ENCODE results near the gene RPS24. TPM values are rescaled to one million over a fixed set of nuclear protein-coding genes. Genes with fewer than 3 reads are reported as not detected.

The RPS24 gene
- total and polyA plus RNA-seq, 2 of the 13 experiments (the other 11 are each of a cell fraction or from before 2014, with no cell fraction given), result 2,690 to 3,319 TPM

DNA sequence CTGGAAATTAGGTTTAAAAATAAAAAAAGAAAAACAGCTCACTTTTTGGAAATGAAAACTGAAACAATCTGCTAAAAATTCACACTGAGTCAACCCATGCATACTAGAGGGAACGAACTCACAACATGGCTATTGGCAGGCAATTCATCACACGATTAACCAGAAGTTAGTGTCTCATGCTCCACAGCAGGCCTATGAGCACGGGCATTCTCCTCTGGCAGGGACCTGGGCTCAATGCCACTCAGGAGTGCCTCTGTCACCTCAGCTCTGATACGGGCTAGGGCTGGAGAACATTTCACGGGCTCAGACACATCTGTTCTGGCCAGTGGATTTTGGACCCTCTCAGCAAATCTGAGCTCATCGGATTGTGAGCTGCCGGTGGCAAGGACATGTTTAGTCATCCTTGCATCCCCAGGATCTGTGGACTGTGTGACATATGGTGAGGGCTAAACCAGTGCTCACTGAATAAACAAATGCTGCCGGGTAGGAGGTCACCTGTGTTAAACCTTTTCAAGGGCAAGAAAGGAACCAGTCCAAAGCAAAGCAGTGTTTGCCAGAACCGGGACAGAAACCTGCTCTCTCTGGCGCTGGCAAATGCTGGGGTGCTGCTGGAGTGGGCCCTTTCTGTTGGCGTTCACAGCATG lies 44.5 kb upstream of the RPS24 start (continued):
- TF ChIP-seq ZNF318 (CRISPR knock-in tag; IDR thresholded peaks at IDR 0.05) (no peak), SIX4 (CRISPR knock-in tag; IDR thresholded peaks at IDR 0.05) (no peak), THAP11 (CRISPR knock-in tag; IDR thresholded peaks at IDR 0.05) (peak; percentile 27; the same call in 1 of the 2 replicates), ATRX (CRISPR knock-in tag; IDR thresholded peaks at IDR 0.05; ENCODE audit: borderline replicate concordance) (no peak), ZNF280D (CRISPR knock-in tag; IDR thresholded peaks at IDR 0.05) (0 out of 2 replicates have a peak, but pooled peaks have one; percentile 42), CEBPB (IDR thresholded peaks at IDR 0.05; ENCODE audit: borderline replicate concordance, low read depth, low read length) (no peak), PCBP2 (optimal IDR thresholded peaks at IDR 0.05; ENCODE audit: low read depth, low read length, poor library complexity, severe bottlenecking) (no peak), REL (CRISPR knock-in tag; conservative IDR thresholded peaks at IDR 0.05) (no peak), ARNT2 (CRISPR knock-in tag; IDR thresholded peaks at IDR 0.05; ENCODE audit: low read depth) (no peak), ADNP (CRISPR knock-in tag; IDR thresholded peaks at IDR 0.05) (no peak), GZF1 (CRISPR knock-in tag; IDR thresholded peaks at IDR 0.05) (no peak), ZNF710 (CRISPR knock-in tag; IDR thresholded peaks at IDR 0.05; ENCODE audit: borderline replicate concordance) (peak; percentile 49; the same call in 1 of the 2 replicates), ZNF605 (CRISPR knock-in tag; IDR thresholded peaks at IDR 0.05) (no peak)
- TF ChIP-seq, protein P1, sequence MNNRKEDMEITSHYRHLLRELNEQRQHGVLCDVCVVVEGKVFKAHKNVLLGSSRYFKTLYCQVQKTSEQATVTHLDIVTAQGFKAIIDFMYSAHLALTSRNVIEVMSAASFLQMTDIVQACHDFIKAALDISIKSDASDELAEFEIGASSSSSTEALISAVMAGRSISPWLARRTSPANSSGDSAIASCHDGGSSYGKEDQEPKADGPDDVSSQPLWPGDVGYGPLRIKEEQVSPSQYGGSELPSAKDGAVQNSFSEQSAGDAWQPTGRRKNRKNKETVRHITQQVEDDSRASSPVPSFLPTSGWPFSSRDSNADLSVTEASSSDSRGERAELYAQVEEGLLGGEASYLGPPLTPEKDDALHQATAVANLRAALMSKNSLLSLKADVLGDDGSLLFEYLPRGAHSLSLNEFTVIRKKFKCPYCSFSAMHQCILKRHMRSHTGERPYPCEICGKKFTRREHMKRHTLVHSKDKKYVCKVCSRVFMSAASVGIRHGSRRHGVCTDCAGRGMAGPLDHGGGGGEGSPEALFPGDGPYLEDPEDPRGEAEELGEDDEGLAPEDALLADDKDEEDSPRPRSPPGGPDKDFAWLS (CRISPR knock-in tag; IDR thresholded peaks at IDR 0.05; ENCODE audit: borderline replicate concordance), result no peak

Data from HepG2 (cell line).